Ovary (tissue), 9 donors: ENCODE measurements around the gene RPL41. TPM values are rescaled to one million over a fixed set of nuclear protein-coding genes. Genes with fewer than 3 reads are reported as not detected.
A peak's percentile ranks its signal among the peaks of the same experiment; 100 is the strongest.

ENCODE experiments used
- DNase-seq, 5 donors: peaks; one replicate each; pipeline ENCODE4 v3.0.0-alpha.2; 2019 to 2020
- H3K27ac ChIP-seq, 2 donors: fragments of 200-600 bp; one replicate each; pipeline versions ENCODE4 v1.5.1 to v1.8.0; 2019 to 2022
- H3K27me3 ChIP-seq: fragments of 200-600 bp; one replicate; pipeline ENCODE4 v1.8.0; 2022
- H3K36me3 ChIP-seq: fragments of 200-600 bp; sonication (generic); one replicate; pipeline ENCODE4 v1.5.1; 2019
- H3K4me1 ChIP-seq: one replicate; pipeline ENCODE4 v1.8.1; 2013; ENCODE audit warnings: mild to moderate bottlenecking, moderate library complexity; ENCODE audit not compliant: insufficient read depth
- H3K4me3 ChIP-seq: fragments of 200-600 bp; sonication (generic); one replicate; pipeline ENCODE4 v1.5.1; 2017
- H3K9me3 ChIP-seq, 2 donors: fragments of 200-600 bp in 1 of 2; sonication (generic) in 1 of 2; one replicate each; pipeline versions ENCODE4 v1.5.1 to v1.8.1; 2013 to 2019; ENCODE audit warnings: mild to moderate bottlenecking in 1 of 2, moderate library complexity in 1 of 2
- CTCF ChIP-seq, 3 donors: fragments of 450-650 bp in 2 of 3; fragments of 200-600 bp in 1 of 3; IDR thresholded peaks; one replicate each; pipeline versions ENCODE4 v1.5.1 to v1.8.0; 2016 to 2022; ENCODE audit warnings: antibody characterized with exemption in 3 of 3, mild to moderate bottlenecking in 1 of 3
- EP300 ChIP-seq: sonication (generic); formaldehyde crosslinking; IDR thresholded peaks from one replicate; pipeline ENCODE4 v1.6.1; 2017; ENCODE audit warnings: antibody characterized with exemption
- POLR2A ChIP-seq: fragments of 450-650 bp; IDR thresholded peaks from one replicate; pipeline ENCODE4 v1.6.1; 2017; ENCODE audit warnings: antibody characterized with exemption, mild to moderate bottlenecking, moderate library complexity
- WGBS, 3 donors: extraction: QIAGEN DNeasy Blood & Tissue Kit in 1 of 3; methylation state at CpG; one replicate each; pipeline versions ENCODE4 v1.1.5 to v1.1.7; 2013 to 2017; 5-methylcytosine and 5-hydroxymethylcytosine counted together
- intact Hi-C, 4 donors: fragments of 100-400 bp; cut with DNase I; formaldehyde crosslinking; loops; one replicate each; pipeline versions ENCODE4 v1.11.0 to v1.15.1; 2022 to 2023
- polyA plus RNA-seq, 2 donors: library from polyadenylated mRNA; stranded (reverse); fragments of 200-250 nt in 1 of 2; fragments of 350-450 nt in 1 of 2; fragmentation: Illumina TruSeq in 1 of 2; extraction: RNeasy Lipid Tissue Mini Kit (QIAGEN cat#74804) in 1 of 2; gene quantifications; one replicate each; pipeline ENCODE4 v1.2.3, GENCODE V29; 2013 to 2014
- total RNA-seq, 7 donors: library from RNA; depleted of rRNA in 2 of 7; stranded (reverse); fragments of >200 nt in 2 of 7; fragmentation: NEBNext Ultra II Directional in 3 of 7; extraction: Animal tissue kit (Norgen Biotek cat#: 25700) in 3 of 7; gene quantifications; one replicate each; pipeline versions ENCODE4 v1.1.0 to v1.2.4, GENCODE V29; 2016 to 2023
- donor health status: DM: no; HTN: no; CAD: no; lungs with moderate emphysema.
- donor health status: DM: no; HTN: no; CAD: no.
- donor health status: Bipolar disorder and iron deficiency.
- donor health status: DM: yes; HTN: yes; CAD: no.
- donor health status: DM: no; HTN: no; CAD: no.
- donor health status: DM: yes; HTN: yes; CAD: no.

RPL41 gene
- total and polyA plus RNA-seq, 9 donors: 6,021 to 11,451 (median 6,946) TPM

- TF ChIP-seq CTCF (IDR thresholded peaks at IDR 0.05) (no peak), POLR2A (no peak), EP300 (no peak)
- 44 to 45% (median 45%) methylated on average over 11 of the region's 11 CpGs for whole genome bisulfite sequencing, 3 donors
- Histone ChIP-seq H3K27ac (no peak overlapping the region), H3K9me3 (no peaks in the 10 kb centered on the region), H3K4me3 (no peak overlapping the region), H3K27me3 (no peaks in the 10 kb centered on the region), H3K4me1 (peaks cover 1% of the 10 kb centered on the region), H3K36me3 (no peaks in the 10 kb centered on the region)
- no peak for DNase-seq
- intact Hi-C loops: loop anchor here in 1 of 4 donors (5.0 kb wide), 1 partner anchor 40 kb away; no protein-coding TSS in a partner anchor
Observed at GRCh38 chr12:56162468-56163290, 46.2 kb downstream of the RPL41 start.

- H3K36me3 ChIP-seq: no peaks in the 10 kb centered on the region
Observed at GRCh38 chr12:56163533-56164344, 47.3 kb downstream of the RPL41 start.

GRCh38 chr12:56164345-56164729, 47.9 kb downstream of the RPL41 start:
- Histone ChIP-seq H3K4me3 (no peak overlapping the region), H3K36me3 (no peaks in the 10 kb centered on the region), H3K4me1 (peaks cover 1% of the 10 kb centered on the region), H3K27ac (no peak overlapping the region), H3K9me3 (no peaks in the 10 kb centered on the region), H3K27me3 (no peaks in the 10 kb centered on the region)
- WGBS, 3 donors: 87 to 89% (median 89%) methylated on average over 17 of the region's 17 CpGs
- TF ChIP-seq CTCF (IDR thresholded peaks at IDR 0.05): no peak
- no peak for TF ChIP-seq POLR2A
- TF ChIP-seq EP300: no peak
- intact Hi-C loops: loop anchor here in 1 of 4 donors (5.0 kb wide), 1 partner anchor 42 kb away; no protein-coding TSS in a partner anchor
- peak in 1 of 5 donors; percentile 34 for DNase-seq

More at GRCh38 chr12:56163533-56164344, 47.3 kb downstream of the RPL41 start:
- Histone ChIP-seq H3K4me3 (no peak overlapping the region), H3K27ac (no peak overlapping the region), H3K4me1 (peaks cover 1% of the 10 kb centered on the region), H3K27me3 (no peaks in the 10 kb centered on the region), H3K9me3 (no peaks in the 10 kb centered on the region)
- TF ChIP-seq CTCF (IDR thresholded peaks at IDR 0.05) (no peak), POLR2A (no peak), EP300 (no peak)
- no peak for DNase-seq
- 52 to 53% (median 53%) methylated on average over 11 of the region's 11 CpGs for WGBS, 3 donors
- intact Hi-C loops: loop anchor here in 1 of 4 donors (5.0 kb wide), 1 partner anchor 41 kb away; no protein-coding TSS in a partner anchor

GRCh38 chr12:56165369-56165768, 48.9 kb downstream of the RPL41 start:
- Histone ChIP-seq H3K27me3 (no peaks in the 10 kb centered on the region), H3K36me3 (no peaks in the 10 kb centered on the region), H3K9me3 (no peaks in the 10 kb centered on the region), H3K4me1 (no peaks in the 10 kb centered on the region), H3K4me3 (no peak overlapping the region), H3K27ac (no peak overlapping the region)
- 41 to 49% (median 46%) methylated on average over 4 of the region's 4 CpGs for WGBS, 3 donors
- DNase-seq: no peak
- intact Hi-C loops: no loop called here
- TF ChIP-seq CTCF (IDR thresholded peaks at IDR 0.05) (no peak), EP300 (no peak), POLR2A (no peak)

Other genes starting within 250 kb of the RPL41 start
- gene PYM1, start 188.7 kb upstream of the RPL41 start, total RNA-seq: 10 to 100 TPM; 18.9 to 25.7 (median 21.7) TPM
- gene PYM1, start 188.7 kb upstream of the RPL41 start, polyA plus RNA-seq: 10 to 100 TPM; 22.5 to 25.2 TPM
- 10 to 100 TPM; 13.3 to 50.1 (median 26.0) TPM for gene DGKA, start 185.5 kb upstream of the RPL41 start, total RNA-seq
- 10 to 100 TPM; 15.7 to 40.4 TPM for gene DGKA, start 185.5 kb upstream of the RPL41 start, polyA plus RNA-seq
- 10 to 100 TPM in 1 of 7 donors, 1 to 10 TPM in 6; 2.0 to 11.5 (median 3.7) TPM for gene PMEL, start 150.6 kb upstream of the RPL41 start, total RNA-seq
- gene PMEL, start 150.6 kb upstream of the RPL41 start, polyA plus RNA-seq: 1 to 10 TPM; 2.0 to 2.7 TPM
- gene CDK2, start 149.8 kb upstream of the RPL41 start, total RNA-seq: 10 to 100 TPM; 18.3 to 33.9 (median 31.3) TPM
- gene CDK2, start 149.8 kb upstream of the RPL41 start, polyA plus RNA-seq: 10 to 100 TPM; 21.7 to 21.8 TPM
- gene RAB5B, start 142.6 kb upstream of the RPL41 start, total RNA-seq: 100 to 1,000 TPM in 5 of 7 donors, 10 to 100 TPM in 2; 60.4 to 136 (median 117) TPM
- gene RAB5B, start 142.6 kb upstream of the RPL41 start, polyA plus RNA-seq: 100 to 1,000 TPM in 1 of 2 donors, 10 to 100 TPM in 1; 81.7 to 217 TPM
- 10 to 100 TPM; 22.1 to 39.4 (median 31.9) TPM for gene SUOX, start 119.4 kb upstream of the RPL41 start, total RNA-seq
- gene SUOX, start 119.4 kb upstream of the RPL41 start, polyA plus RNA-seq: 10 to 100 TPM; 18.0 to 34.2 TPM
- gene IKZF4, start 95.6 kb upstream of the RPL41 start, total RNA-seq: 10 to 100 TPM in 5 of 7 donors, 1 to 10 TPM in 2; 4.0 to 33.2 (median 20.0) TPM
- gene IKZF4, start 95.6 kb upstream of the RPL41 start, polyA plus RNA-seq: 10 to 100 TPM in 1 of 2 donors, 1 to 10 TPM in 1; 6.2 to 12.5 TPM
- gene RPS26, start 74.7 kb upstream of the RPL41 start, total RNA-seq: 1,000 to 10,000 TPM in 1 of 7 donors, 100 to 1,000 TPM in 2, 10 to 100 TPM in 4; 16.2 to 2,562 (median 59.7) TPM
- gene RPS26, start 74.7 kb upstream of the RPL41 start, polyA plus RNA-seq: 1,000 to 10,000 TPM in 1 of 2 donors, 100 to 1,000 TPM in 1; 198 to 1,468 TPM
- gene ERBB3, start 36.5 kb upstream of the RPL41 start, total RNA-seq: 10 to 100 TPM in 1 of 7 donors, 1 to 10 TPM in 5, under 1 TPM in 1; 0.72 to 20.6 (median 3.3) TPM
- 1 to 10 TPM; 1.1 to 5.0 TPM for gene ERBB3, start 36.5 kb upstream of the RPL41 start, polyA plus RNA-seq
- gene PA2G4, start 12.1 kb upstream of the RPL41 start, total RNA-seq: 10 to 100 TPM; 65.6 to 86.2 (median 77.0) TPM
- 100 to 1,000 TPM in 1 of 2 donors, 10 to 100 TPM in 1; 86.5 to 219 TPM for gene PA2G4, start 12.1 kb upstream of the RPL41 start, polyA plus RNA-seq
- gene ZC3H10, start 1.6 kb downstream of the RPL41 start, total RNA-seq: 10 to 100 TPM in 4 of 7 donors, 1 to 10 TPM in 3; 1.8 to 14.7 (median 10.7) TPM
- 1 to 10 TPM; 4.4 to 5.2 TPM for gene ZC3H10, start 1.6 kb downstream of the RPL41 start, polyA plus RNA-seq
- 100 to 1,000 TPM in 3 of 7 donors, 10 to 100 TPM in 4; 80.3 to 139 (median 97.3) TPM for gene ESYT1, start 11.6 kb downstream of the RPL41 start, total RNA-seq
- gene ESYT1, start 11.6 kb downstream of the RPL41 start, polyA plus RNA-seq: 100 to 1,000 TPM in 1 of 2 donors, 10 to 100 TPM in 1; 62.3 to 102 TPM
- 10 to 100 TPM; 65.9 to 99.2 (median 73.4) TPM for gene MYL6B, start 36.0 kb downstream of the RPL41 start, total RNA-seq
- gene MYL6B, start 36.0 kb downstream of the RPL41 start, polyA plus RNA-seq: 10 to 100 TPM; 32.8 to 77.3 TPM
- gene MYL6, start 41.7 kb downstream of the RPL41 start, total RNA-seq: 1,000 to 10,000 TPM in 5 of 7 donors, 100 to 1,000 TPM in 2; 782 to 1,485 (median 1,329) TPM
- gene MYL6, start 41.7 kb downstream of the RPL41 start, polyA plus RNA-seq: 1,000 to 10,000 TPM; 1,579 to 3,375 TPM
- gene SMARCC2, start 72.8 kb downstream of the RPL41 start, total RNA-seq: 100 to 1,000 TPM in 5 of 7 donors, 10 to 100 TPM in 2; 57.9 to 172 (median 117) TPM
- gene SMARCC2, start 72.8 kb downstream of the RPL41 start, polyA plus RNA-seq: 100 to 1,000 TPM in 1 of 2 donors, 10 to 100 TPM in 1; 66.4 to 139 TPM
- gene RNF41, start 105.3 kb downstream of the RPL41 start, total RNA-seq: 10 to 100 TPM; 34.1 to 55.6 (median 40.6) TPM
- 10 to 100 TPM; 29.4 to 45.1 TPM for gene RNF41, start 105.3 kb downstream of the RPL41 start, polyA plus RNA-seq
- 10 to 100 TPM; 19.8 to 43.7 (median 28.9) TPM for gene NABP2, start 107.7 kb downstream of the RPL41 start, total RNA-seq
- gene NABP2, start 107.7 kb downstream of the RPL41 start, polyA plus RNA-seq: 10 to 100 TPM; 25.0 to 37.5 TPM
- gene SLC39A5, start 113.4 kb downstream of the RPL41 start, total RNA-seq: under 1 TPM; 0.25 to 0.85 (median 0.69) TPM
- gene SLC39A5, start 113.4 kb downstream of the RPL41 start, polyA plus RNA-seq: under 1 TPM in 1 of 2 donors, not detected in 1; 0.28 TPM
- 10 to 100 TPM in 5 of 7 donors, 1 to 10 TPM in 2; 9.1 to 37.7 (median 28.9) TPM for gene ANKRD52, start 141.8 kb downstream of the RPL41 start, total RNA-seq
- gene ANKRD52, start 141.8 kb downstream of the RPL41 start, polyA plus RNA-seq: 10 to 100 TPM; 10.5 to 26.2 TPM
- 10 to 100 TPM; 11.3 to 31.1 (median 14.9) TPM for gene COQ10A, start 150.3 kb downstream of the RPL41 start, total RNA-seq
- 10 to 100 TPM; 13.8 to 20.5 TPM for gene COQ10A, start 150.3 kb downstream of the RPL41 start, polyA plus RNA-seq
- 100 to 1,000 TPM in 5 of 7 donors, 10 to 100 TPM in 2; 49.6 to 155 (median 137) TPM for gene CS, start 183.7 kb downstream of the RPL41 start, total RNA-seq
- gene CS, start 183.7 kb downstream of the RPL41 start, polyA plus RNA-seq: 100 to 1,000 TPM in 1 of 2 donors, 10 to 100 TPM in 1; 48.9 to 237 TPM
- 100 to 1,000 TPM in 2 of 7 donors, 10 to 100 TPM in 5; 58.9 to 112 (median 84.9) TPM for gene CNPY2, start 199.4 kb downstream of the RPL41 start, total RNA-seq
- 100 to 1,000 TPM; 107 to 134 TPM for gene CNPY2, start 199.4 kb downstream of the RPL41 start, polyA plus RNA-seq
- 100 to 1,000 TPM in 1 of 7 donors, 10 to 100 TPM in 6; 41.0 to 103 (median 74.5) TPM for gene PAN2, start 217.4 kb downstream of the RPL41 start, total RNA-seq
- gene PAN2, start 217.4 kb downstream of the RPL41 start, polyA plus RNA-seq: 10 to 100 TPM; 44.2 to 67.2 TPM
- gene IL23A, start 222.3 kb downstream of the RPL41 start, total RNA-seq: under 1 TPM in 2 of 7 donors, not detected in 5; 0.23 to 0.35 TPM
- gene IL23A, start 222.3 kb downstream of the RPL41 start, polyA plus RNA-seq: under 1 TPM in 1 of 2 donors, not detected in 1; 0.16 TPM
- gene STAT2, start 243.5 kb downstream of the RPL41 start, total RNA-seq: 100 to 1,000 TPM in 3 of 7 donors, 10 to 100 TPM in 4; 81.5 to 161 (median 90.2) TPM
- gene STAT2, start 243.5 kb downstream of the RPL41 start, polyA plus RNA-seq: 100 to 1,000 TPM in 1 of 2 donors, 10 to 100 TPM in 1; 56.1 to 122 TPM
- not detected for gene APOF, start 246.2 kb downstream of the RPL41 start, total RNA-seq
- not detected for gene APOF, start 246.2 kb downstream of the RPL41 start, polyA plus RNA-seq